Osteocyte (in vitro differentiated cells): ENCODE results near the gene HS3ST6. TPM values are rescaled to one million over a fixed set of nuclear protein-coding genes. Genes with fewer than 3 reads are reported as not detected.

Experiments
- DNase-seq: peaks from one replicate; pipeline ENCODE4 v3.0.0; 2021; ENCODE audit warnings: mixed read lengths; ENCODE audit not compliant: unreplicated experiment; ENCODE audit errors: extremely low spot score
- H3K27ac Mint-ChIP-seq: one replicate; pipeline ENCODE4 v1.8.0; 2021; ENCODE audit warnings: mild to moderate bottlenecking, mixed read lengths; ENCODE audit not compliant: unreplicated experiment
- H3K27me3 Mint-ChIP-seq: one replicate; pipeline ENCODE4 v1.8.0; 2021; ENCODE audit warnings: mixed read lengths; ENCODE audit not compliant: unreplicated experiment
- H3K36me3 Mint-ChIP-seq: one replicate; pipeline ENCODE4 v1.8.0; 2021; ENCODE audit warnings: mixed read lengths; ENCODE audit not compliant: unreplicated experiment
- H3K4me1 Mint-ChIP-seq: one replicate; pipeline ENCODE4 v1.8.0; 2021; ENCODE audit warnings: mixed read lengths; ENCODE audit not compliant: unreplicated experiment
- H3K4me3 Mint-ChIP-seq: one replicate; pipeline ENCODE4 v1.8.0; 2021; ENCODE audit warnings: mild to moderate bottlenecking, moderate library complexity, mixed read lengths; ENCODE audit not compliant: unreplicated experiment
- H3K9me3 Mint-ChIP-seq: one replicate; pipeline ENCODE4 v1.8.0; 2021; ENCODE audit warnings: mixed read lengths; ENCODE audit not compliant: unreplicated experiment
- total RNA-seq: library from RNA; stranded (reverse); gene quantifications from 2 replicates; pipeline ENCODE4 v1.2.1, GENCODE V29; 2021
- TF ChIP-seq, protein P1 (sequence below): fragments of 200-600 bp; sonication (generic); IDR thresholded peaks from 2 replicates; pipeline ENCODE4 v1.5.0; 2021; ENCODE audit warnings: antibody characterized with exemption, mild to moderate bottlenecking, moderate library complexity

HS3ST6 gene
- total RNA-seq, 1 donor from 2014 or later: not detected

DNA sequence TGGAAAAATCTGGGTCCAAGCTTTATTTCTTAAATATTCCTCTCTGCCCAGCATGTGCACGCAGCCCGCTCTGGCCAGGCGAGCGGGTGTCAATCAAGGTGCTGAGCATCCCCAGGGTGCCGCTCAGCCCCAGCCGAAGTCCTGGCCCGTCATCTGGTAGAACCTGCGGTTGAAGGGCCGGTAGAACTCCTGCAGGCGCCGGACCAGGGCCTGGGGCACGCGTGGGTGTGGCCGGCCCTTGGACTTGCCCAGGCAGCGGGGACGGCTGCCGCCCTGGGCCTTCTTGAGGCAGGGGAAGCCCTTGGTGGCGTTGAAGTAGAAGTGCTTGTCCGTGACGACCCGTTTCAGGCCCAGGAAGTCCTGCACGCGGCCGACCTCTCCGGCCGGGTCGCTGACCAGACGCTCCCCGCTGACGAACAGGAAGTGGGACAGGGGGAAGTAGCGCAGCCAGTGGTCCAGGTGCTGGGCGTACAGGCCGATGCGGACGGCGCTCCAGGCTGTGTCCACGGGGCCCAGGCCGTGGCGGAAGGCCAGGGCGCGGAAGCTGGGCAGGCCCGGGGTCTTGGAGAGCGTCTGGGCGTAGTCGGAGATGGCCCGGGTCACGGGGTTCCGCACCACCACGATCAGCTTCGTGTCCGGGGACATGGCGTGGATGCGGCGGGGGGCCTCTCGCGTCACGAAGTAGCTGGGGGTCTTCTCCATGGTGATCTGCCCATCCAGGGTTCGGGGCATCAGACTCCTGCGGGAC lies 6.6 kb downstream of the HS3ST6 start:
- peaks cover 16% of the 10 kb centered on the region for H3K4me1 Mint-ChIP-seq
- no peak for DNase-seq
- no peak overlapping the region for H3K4me3 Mint-ChIP-seq
- no peaks in the 10 kb centered on the region for H3K36me3 Mint-ChIP-seq
- no peaks in the 10 kb centered on the region for H3K9me3 Mint-ChIP-seq
- H3K27me3 Mint-ChIP-seq: peaks cover 17% of the 10 kb centered on the region
- H3K27ac Mint-ChIP-seq: no peak overlapping the region
- TF ChIP-seq, protein P1, sequence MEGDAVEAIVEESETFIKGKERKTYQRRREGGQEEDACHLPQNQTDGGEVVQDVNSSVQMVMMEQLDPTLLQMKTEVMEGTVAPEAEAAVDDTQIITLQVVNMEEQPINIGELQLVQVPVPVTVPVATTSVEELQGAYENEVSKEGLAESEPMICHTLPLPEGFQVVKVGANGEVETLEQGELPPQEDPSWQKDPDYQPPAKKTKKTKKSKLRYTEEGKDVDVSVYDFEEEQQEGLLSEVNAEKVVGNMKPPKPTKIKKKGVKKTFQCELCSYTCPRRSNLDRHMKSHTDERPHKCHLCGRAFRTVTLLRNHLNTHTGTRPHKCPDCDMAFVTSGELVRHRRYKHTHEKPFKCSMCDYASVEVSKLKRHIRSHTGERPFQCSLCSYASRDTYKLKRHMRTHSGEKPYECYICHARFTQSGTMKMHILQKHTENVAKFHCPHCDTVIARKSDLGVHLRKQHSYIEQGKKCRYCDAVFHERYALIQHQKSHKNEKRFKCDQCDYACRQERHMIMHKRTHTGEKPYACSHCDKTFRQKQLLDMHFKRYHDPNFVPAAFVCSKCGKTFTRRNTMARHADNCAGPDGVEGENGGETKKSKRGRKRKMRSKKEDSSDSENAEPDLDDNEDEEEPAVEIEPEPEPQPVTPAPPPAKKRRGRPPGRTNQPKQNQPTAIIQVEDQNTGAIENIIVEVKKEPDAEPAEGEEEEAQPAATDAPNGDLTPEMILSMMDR: no peak

DNA sequence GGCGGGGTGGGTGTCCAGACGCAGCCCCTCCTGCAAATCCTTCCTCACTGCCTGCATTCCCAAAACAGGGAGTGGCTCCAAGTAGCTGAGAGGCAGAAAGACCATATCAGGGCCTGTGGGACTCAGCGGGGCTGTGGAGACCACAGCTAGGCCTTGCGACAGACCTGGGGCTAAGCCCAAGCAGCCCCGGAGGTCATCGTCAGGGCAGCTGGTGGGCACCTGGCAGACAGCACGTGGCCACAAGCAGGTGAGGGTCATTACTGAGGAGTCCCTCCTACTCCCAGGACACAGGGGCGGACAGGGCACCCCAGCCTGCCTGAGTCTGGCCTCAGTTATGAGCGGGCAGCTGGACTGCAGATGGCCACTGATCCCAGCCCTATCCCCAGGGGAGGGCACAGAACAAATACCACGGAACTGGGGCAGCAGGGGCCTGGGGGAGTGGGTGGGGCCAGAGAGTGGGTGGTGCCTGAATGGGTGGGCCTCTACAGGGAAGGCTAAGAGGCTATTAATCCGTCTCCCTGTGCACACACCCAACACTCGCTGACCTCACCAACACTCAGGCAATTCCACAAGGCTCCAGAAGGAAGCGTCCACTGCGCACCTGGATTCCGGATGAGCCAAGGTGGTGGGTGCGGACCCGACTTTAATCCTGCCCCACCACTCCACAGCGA lies 8.5 kb downstream of the HS3ST6 start:
- Mint-ChIP-seq H3K36me3 (no peaks in the 10 kb centered on the region), H3K27ac (no peak overlapping the region), H3K4me3 (no peak overlapping the region), H3K9me3 (no peaks in the 10 kb centered on the region), H3K27me3 (peaks cover 3% of the 10 kb centered on the region), H3K4me1 (peaks cover 21% of the 10 kb centered on the region)
- no peak for DNase-seq
- TF ChIP-seq, protein P1: no peak

DNA sequence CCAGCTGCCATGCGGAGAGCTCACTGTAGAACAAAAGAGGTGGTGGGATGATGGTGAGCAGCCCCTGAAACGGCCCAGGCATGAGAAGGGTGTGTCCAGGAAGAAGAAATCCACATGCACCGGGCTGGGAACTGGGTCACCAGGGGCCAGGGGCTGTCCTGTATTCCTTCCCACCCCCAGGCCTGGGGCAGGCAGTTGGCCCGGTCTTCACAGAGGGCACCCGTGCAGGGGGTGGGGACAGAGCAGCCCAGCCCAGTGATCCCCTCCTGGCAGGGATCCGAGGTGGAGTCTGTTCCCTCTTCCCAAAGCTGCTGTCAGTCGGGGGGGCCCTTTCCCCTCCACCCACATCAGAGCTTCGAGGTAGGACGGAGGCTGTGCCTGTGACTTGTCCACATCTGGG lies 9.2 kb downstream of the HS3ST6 start:
- no peak for DNase-seq
- no peak overlapping the region for H3K4me3 Mint-ChIP-seq
- no peaks in the 10 kb centered on the region for H3K36me3 Mint-ChIP-seq
- no peaks in the 10 kb centered on the region for H3K9me3 Mint-ChIP-seq
- no peak overlapping the region for H3K27ac Mint-ChIP-seq
- peaks cover 21% of the 10 kb centered on the region for H3K4me1 Mint-ChIP-seq
- TF ChIP-seq, protein P1: no peak
- H3K27me3 Mint-ChIP-seq: no peaks in the 10 kb centered on the region

DNA sequence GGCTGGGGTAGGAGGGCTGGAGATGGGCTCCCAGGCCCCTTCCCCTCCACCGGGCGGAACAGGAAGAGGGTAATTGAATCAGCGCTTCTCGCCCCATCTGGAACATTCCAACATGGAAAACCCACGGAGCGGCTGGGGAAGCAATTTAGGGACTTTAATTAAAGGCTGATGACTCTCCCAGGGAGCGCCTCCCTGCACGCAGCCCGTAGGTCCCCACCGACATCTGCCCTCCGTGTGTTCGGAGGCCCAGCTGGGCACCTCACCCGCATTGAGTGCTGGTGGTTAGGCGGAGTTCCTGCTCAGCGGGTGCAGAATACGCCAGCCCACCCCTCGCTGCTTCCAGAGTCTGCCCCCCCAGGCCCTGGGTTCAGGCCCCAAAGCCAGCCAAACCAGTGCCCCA lies 10.0 kb downstream of the HS3ST6 start:
- H3K4me3 Mint-ChIP-seq: no peak overlapping the region
- TF ChIP-seq, protein P1: no peak
- no peaks in the 10 kb centered on the region for H3K9me3 Mint-ChIP-seq
- peaks cover 21% of the 10 kb centered on the region for H3K4me1 Mint-ChIP-seq
- DNase-seq: no peak
- no peaks in the 10 kb centered on the region for H3K36me3 Mint-ChIP-seq
- H3K27ac Mint-ChIP-seq: no peak overlapping the region
- H3K27me3 Mint-ChIP-seq: no peaks in the 10 kb centered on the region

DNA sequence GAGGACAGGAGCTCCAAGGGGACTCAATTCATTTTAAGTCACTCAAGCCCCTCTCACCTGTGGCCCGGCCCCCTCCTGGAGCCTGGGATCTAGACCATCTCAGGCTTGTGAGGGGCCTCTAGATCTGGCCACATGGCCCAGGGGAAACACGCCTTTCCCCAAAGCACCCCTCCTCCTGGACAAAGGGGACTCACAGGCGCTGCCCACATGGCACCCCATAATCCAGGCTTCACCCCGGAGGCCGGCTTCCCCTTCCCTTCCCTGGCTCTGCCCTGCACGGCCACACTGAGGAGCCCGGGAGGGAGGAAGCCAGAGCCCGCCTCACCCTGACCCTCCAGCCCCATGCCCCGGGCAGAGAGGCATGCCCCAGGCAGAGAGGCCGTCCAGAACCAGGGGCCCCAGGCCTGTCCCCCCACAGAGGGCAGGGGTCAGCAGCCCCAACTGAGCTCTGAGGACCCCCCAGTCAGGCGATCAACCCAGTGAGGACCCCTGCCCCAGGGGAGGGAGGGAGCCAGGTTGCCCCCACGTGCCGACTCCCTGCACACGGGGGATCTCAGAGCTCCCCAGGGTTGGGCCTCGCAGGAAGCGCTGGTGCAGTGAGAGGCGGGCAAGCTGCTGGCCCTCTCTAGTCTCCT lies 10.9 kb downstream of the HS3ST6 start:
- no peak for DNase-seq
- Mint-ChIP-seq H3K36me3 (no peaks in the 10 kb centered on the region), H3K4me3 (no peak overlapping the region), H3K27ac (no peak overlapping the region), H3K9me3 (no peaks in the 10 kb centered on the region), H3K27me3 (peaks cover 4% of the 10 kb centered on the region), H3K4me1 (peaks cover 21% of the 10 kb centered on the region)
- TF ChIP-seq, protein P1: no peak
